HG03520 (cell line): ENCODE data around the gene KLHL30.
"Not testable (repeated sequence)": the region's sequence is repeated elsewhere in the genome, so short reads cannot be mapped to it uniquely, and the experiment has no call there.

Source experiments
- ATAC-seq: cut with Tn5 transposase; IDR thresholded peaks from one replicate; pipeline ENCODE4 v1.9.1; 2021; ENCODE audit warnings: mild to moderate bottlenecking, moderate library complexity; ENCODE audit not compliant: unreplicated experiment

The KLHL30 gene

DNA sequence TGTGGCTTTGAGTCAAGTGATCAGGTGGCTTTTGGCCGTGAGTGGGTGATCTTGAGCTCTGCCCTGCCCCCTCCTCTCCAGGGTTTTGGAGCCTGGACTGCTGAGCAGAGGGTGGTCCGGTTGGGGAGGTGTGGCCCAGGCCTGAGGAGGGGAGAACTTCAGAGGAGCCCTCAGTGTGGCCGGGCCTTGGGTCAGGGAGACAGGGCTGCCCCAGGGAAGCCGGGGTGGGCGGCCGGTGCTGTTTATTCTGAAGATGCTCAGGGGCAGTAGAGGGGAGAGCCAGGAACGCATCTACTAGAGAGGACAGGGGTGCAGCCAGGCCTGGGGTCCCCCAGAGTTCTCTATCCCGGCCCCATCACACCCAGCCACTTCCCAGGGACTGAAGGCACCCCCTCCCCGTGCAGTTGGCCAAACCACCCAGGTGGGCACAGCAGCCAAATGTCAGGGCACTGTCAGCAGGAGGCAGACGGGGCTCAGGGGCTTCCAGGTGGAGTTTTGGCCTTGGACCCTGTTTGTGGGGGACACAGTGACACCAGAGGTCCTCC is 21.3 kb downstream of the KLHL30 start:
- no peak for ATAC-seq

DNA sequence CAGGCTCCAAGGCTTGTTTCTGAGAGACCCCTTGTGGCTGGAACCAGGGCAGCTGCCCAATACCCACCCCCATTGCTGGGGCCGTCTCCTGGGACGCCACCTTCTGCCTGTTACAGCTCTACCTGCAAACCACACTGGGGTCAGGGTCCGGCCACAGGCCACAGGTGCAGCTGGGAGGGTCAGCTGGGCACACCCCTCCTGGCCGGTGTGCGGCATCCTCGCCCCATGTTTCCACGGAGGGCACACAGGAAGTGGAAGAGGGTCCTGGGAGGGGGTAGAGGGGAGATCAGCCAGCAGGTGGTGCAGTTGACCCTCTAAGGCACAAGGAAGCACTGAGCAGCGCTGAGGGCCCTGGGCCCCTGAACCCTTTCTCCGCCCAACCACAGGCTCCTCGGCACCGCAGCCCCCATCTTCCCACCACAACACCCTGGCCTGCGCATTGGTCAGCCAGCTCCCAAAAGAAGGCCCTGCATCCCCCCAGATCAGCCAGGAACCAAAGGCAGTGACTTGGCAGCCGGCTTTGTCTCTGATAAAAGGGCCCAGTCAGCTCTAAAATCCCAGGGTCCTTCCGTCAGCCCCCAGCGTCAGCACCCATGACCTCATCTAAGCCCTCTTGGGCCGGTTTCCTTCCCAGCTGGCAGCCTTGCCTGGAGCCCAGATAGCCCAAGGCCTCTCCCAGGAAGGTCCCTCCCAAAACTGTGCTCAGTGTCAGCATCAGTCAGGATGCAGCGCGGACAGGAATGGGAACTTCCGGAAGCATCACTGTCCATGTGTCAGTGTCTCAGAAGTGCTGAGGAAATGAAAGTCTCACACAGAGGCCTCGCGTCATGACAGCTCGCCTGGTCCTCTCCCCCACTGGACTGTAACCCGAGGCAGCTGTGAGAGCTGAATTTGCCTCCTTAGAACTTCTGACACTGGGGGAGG is 22.0 kb downstream of the KLHL30 start:
- ATAC-seq = no peak

DNA sequence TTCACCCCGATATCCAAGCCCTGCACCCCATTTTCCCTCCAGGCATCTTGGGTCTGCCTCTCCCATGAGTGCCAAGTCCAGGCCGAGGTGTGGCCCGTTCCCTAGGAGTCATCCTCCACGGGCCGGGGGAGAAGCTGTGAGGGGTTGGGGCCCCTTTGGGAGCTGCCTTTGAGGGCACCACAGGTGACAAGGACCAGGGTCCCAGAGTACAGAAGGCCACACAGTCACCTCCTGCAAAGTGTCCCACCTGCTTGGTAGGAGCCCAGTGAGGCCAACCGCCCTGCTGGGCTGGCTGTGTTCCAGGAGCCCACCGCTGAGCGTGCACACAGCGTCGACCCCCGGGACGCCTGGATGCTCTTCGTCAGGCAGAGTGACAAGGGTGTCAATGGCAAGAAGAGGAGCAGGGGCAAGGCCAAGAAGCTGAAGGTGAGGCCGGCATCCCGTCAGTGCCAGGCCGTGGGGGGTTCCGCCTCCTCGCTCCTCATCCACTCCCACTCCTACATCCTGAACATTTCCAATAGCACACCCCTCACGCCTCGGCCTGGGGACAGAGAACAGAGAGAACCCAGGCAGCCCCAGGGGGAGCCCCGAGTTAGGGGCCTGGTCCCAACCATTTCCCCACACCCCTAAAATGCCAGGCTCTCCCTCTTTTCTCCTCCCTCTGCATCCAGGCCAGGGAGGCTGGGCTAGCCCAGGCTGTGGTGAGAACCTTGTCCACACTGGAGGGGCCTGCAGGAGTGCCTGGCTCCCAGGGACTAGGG is 23.0 kb downstream of the KLHL30 start:
- ATAC-seq = no peak

- ATAC-seq = no peak
Measured at GRCh38 chr2:238162251-238162845, 23.9 kb downstream of the KLHL30 start.

DNA sequence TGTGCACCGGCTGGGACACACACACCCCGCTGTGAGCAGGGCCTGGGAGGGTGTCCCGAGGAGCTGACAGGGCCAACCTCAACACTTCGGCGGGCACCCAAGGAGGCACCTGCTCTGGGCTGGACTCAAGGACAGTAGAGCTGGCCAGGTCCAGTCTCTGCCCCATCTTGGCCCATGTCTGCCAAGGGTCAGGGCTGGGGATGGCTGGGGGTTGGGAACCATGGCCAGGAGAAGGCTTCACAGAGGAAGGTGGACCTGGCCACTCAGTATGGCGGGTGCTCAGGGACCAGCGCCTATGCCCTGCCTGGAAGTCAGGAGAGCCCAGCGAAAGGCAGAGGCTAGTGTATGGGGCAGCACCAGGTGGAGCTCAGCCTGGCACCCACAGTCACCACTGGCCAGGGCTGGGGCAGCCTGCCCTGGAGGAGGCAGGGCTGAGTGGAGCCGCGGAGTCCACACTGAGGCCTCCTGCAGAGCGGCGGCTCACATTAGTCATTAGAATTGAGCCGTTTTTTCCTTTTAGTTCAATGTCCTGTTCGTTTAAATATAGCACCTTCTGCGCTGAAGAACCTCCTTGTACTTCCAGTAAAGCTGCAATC is 24.5 kb downstream of the KLHL30 start:
- no peak for ATAC-seq

DNA sequence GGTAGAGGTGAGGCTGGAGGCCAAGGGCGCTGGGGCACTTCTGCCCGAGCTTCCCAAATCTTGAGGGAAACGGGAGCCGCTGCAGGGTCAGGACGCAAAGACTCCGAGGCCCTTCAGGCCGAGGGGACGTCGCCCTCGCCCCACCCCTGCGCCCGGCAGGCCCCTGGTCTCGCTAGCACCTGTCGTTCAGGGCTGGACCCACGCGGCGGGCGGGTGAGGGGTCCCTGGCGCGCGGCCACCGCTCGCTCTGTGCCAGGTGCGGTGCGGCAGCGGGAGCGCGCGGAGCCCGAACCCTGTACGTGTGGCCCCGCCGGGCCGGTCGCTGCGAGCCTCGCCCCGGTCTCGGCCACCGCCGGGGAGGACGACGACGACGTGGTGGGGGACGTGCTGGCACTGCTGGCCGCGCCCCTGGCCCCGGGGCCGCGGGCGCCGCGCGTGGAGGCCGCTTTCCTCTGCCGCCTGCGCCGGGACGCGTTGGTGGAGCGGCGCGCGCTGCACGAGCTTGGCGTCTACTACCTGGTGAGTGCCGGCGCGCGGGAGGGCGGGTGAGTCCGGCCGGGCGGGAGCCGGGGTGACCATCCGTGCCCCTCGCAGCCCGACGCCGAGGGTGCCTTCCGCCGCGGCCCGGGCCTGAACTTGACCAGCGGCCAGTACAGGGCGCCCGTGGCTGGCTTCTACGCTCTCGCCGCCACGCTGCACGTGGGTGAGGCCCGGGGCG is 25.2 kb downstream of the KLHL30 start:
- ATAC-seq = no peak

GRCh38 chr2:238164906-238165287 is 26.4 kb downstream of the KLHL30 start:
- ATAC-seq = no peak

DNA sequence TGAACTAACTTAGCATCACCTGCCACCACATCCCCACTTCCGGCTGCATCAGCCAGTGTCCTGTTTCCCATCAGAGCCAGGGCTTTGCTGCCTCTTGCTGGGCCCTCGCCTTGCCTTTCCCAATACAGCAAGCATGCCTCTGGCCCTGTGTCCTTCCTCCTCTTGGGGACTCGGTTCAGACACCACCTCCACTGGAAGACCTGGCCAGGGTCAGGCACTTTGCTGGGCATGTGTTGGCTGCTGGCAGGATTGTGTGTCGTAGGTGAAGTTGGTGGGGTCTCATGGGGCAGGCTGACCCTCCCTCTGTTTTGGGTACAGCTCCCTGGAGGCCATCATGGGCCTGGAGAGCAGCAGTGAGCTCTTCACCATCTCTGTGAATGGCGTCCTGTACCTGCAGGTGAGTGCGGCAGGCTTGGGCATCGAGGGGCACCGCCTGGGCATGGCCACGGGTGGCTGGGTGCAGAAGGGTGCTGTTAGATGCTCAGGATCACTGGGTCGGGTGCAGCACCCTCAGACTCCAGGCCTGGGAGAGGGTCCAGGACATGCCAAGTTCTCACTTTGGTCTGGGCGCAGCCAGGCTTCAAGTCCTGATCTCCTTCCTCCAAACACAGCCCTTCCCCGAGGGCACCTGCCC is 26.9 kb downstream of the KLHL30 start:
- no peak for ATAC-seq

GRCh38 chr2:238166391-238167343 is 28.2 kb downstream of the KLHL30 start:
- ATAC-seq = no peak

GRCh38 chr2:238167344-238167715 is 28.9 kb downstream of the KLHL30 start:
- no peak for ATAC-seq

- ATAC-seq = no peak
Measured at GRCh38 chr2:238167761-238168160, 29.3 kb downstream of the KLHL30 start.

GRCh38 chr2:238168196-238169047 is 30.0 kb downstream of the KLHL30 start:
- no peak for ATAC-seq

DNA sequence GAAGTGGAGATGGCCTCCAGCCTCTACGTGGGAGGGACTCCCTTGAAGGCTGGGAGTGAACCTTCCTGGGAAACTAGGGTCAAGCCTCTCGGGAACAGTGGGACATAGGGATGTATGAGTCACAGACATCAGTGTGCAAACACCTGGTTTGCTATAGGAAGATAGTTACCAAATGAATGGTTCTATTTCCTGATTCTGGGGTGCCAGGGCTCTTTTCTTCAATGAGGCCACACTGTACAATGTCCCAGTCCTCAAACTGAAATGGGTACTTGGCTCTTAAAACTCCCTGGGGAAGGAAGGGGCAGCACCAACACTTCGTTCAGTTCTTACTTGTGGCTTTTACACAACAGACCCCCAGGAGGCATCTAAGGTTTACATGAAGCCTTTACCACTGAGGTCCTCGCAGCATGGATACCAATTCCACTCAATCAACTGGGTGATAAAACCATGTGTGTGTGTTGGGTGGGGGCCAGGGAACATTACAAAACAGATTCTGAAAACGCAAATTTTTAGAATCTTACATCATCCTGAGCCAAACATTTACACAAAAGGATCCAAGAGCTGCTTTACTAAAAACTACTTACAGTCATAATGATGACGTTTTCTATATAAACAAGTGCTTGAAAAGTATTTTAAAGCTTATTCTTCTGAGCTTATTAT is 30.7 kb downstream of the KLHL30 start:
- no peak for ATAC-seq

DNA sequence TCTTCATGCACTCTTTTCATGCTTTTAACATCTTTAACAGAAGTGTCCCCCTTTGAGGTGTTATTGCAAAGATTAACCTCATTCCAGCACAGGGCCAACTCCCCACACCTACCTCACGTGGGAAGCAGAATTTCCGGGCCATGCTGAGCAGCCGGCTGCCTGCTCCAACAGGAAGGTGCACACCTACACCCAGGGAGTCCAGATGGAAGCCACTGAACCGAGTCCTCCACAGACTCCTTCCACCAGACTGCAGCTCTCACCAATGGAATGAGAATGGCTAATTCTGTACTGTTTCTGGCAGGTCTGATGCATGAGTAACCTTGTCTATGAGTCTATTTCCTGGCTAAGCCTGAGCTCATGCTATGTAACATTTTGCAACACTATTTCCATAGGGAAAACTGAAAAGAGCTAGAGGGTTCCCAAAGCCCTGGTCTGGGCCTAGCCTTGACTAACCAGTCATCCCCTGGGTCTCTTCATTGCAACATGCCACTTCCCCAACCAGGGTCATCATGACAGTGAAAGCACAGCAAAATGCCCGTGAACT is 31.3 kb downstream of the KLHL30 start:
- no peak for ATAC-seq

GRCh38 chr2:238170386-238171071 is 32.1 kb downstream of the KLHL30 start:
- no peak for ATAC-seq

- ATAC-seq = not testable (repeated sequence)
Measured at GRCh38 chr2:238171072-238171431, 32.6 kb downstream of the KLHL30 start.
